Ureter (tissue), 1 donor: ENCODE results near the gene ZNF354B. TPM values are rescaled to one million over a fixed set of nuclear protein-coding genes. Genes with fewer than 3 reads are reported as not detected.
"Not testable (repeated sequence)": the region's sequence is repeated elsewhere in the genome, so short reads cannot be mapped to it uniquely, and the experiment has no call there.

ENCODE experiments used
- DNase-seq: peaks from one replicate; pipeline ENCODE4 v3.0.0-alpha.2; 2020; ENCODE audit warnings: low spot score
- total RNA-seq: library from RNA; stranded (reverse); gene quantifications from one replicate; pipeline ENCODE4 v1.2.4, GENCODE V29; 2023
- donor health status: DM: yes; HTN: yes; CAD: no.

The ZNF354B gene
- total RNA-seq, 1 donor from 2014 or later = 15.6 TPM

DNA sequence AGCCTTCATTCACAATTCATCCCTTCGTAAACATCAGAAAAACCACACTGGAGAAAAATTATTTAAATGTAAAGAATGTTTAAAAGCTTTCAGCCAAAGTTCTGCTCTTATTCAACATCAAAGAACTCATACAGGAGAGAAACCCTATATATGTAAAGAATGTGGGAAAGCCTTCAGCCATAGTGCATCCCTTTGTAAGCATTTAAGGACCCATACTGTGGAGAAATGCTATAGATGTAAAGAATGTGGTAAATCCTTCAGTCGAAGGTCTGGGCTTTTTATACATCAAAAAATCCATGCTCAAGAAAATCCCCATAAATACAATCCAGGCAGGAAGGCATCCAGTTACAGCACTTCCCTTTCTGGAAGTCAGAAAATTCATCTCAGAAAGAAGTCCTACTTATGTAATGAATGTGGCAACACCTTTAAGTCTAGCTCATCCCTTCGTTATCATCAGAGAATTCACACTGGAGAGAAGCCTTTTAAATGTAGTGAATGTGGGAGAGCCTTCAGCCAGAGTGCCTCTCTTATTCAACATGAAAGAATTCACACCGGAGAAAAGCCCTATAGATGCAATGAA, 23.5 kb downstream of the ZNF354B start:
- not testable (repeated sequence) for DNase-seq

DNA sequence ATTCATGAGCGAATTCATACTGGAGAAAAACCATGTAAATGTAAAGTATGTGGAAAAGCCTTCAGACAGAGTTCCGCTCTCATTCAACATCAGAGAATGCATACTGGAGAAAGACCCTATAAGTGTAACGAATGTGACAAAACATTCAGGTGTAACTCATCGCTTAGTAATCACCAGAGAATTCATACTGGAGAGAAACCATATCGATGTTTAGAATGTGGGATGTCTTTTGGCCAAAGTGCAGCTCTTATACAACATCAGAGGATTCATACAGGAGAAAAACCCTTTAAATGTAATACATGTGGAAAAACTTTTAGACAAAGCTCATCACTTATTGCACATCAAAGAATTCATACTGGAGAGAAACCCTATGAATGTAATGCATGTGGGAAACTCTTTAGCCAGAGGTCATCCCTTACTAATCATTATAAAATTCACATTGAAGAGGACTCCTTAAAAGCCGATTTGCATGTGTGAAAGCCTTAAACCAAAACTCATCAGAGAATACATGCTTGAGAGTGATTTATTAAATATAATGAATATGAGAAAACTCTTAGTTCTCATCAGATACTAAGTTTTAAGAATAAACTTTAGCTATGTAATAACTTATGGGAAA, 24.2 kb downstream of the ZNF354B start:
- DNase-seq = no peak

- DNase-seq = peak; percentile 53
Observed at GRCh38 chr5:178895615-178896571, 36.1 kb downstream of the ZNF354B start, which contains the start of gene ZFP2. ZFP2 (plus strand) TSS chr5:178895913; CDS start chr5:178931314, 35,401 bp downstream.

- no peak for DNase-seq
Observed at GRCh38 chr5:178899289-178899688, 39.5 kb downstream of the ZNF354B start.

GRCh38 chr5:178902849-178903248, 43.1 kb downstream of the ZNF354B start:
- DNase-seq = no peak

GRCh38 chr5:178931846-178932760, 72.3 kb downstream of the ZNF354B start:
- DNase-seq = no peak

Other genes with a start within 250 kb of the ZNF354B start
- 30.5 TPM for gene CLK4, start 232.9 kb upstream of the ZNF354B start, total RNA-seq
- 11.2 TPM for gene ZNF354A, start 129.3 kb upstream of the ZNF354B start, total RNA-seq
- gene ZFP2, start 36.0 kb downstream of the ZNF354B start, total RNA-seq = 3.0 TPM
- 4.9 TPM for gene ZNF454, start 81.2 kb downstream of the ZNF354B start, total RNA-seq
- not detected for gene GRM6, start 135.4 kb downstream of the ZNF354B start, total RNA-seq
- 4.1 TPM for gene ZNF879, start 163.9 kb downstream of the ZNF354B start, total RNA-seq
- 5.7 TPM for gene ZNF354C, start 200.4 kb downstream of the ZNF354B start, total RNA-seq